SKM-1 (cell line): ENCODE data around the gene CAST.

Experiments
- DNase-seq: peaks from one replicate; lab custom pipeline; 2025; ENCODE audit not compliant: unreplicated experiment; lab: John Stamatoyannopoulos, UW

Gene CAST

GRCh38 chr5:96816411-96816939 is 154.3 kb downstream of the CAST start:
- DNase-seq: no peak

- no peak for DNase-seq
Measured at GRCh38 chr5:96816991-96817390, 154.8 kb downstream of the CAST start.

GRCh38 chr5:96817506-96817905 is 155.3 kb downstream of the CAST start:
- DNase-seq: no peak

- no peak for DNase-seq
Measured at GRCh38 chr5:96818125-96818788, 156.1 kb downstream of the CAST start.

- DNase-seq: no peak
Measured at GRCh38 chr5:96819806-96820205, 157.6 kb downstream of the CAST start.

GRCh38 chr5:96821260-96821916 is 159.2 kb downstream of the CAST start:
- no peak for DNase-seq

GRCh38 chr5:96822686-96823459 is 160.7 kb downstream of the CAST start:
- no peak for DNase-seq

GRCh38 chr5:96823900-96824380 is 161.8 kb downstream of the CAST start:
- DNase-seq: no peak
